ENCODE data around the gene ZNF625.

GRCh38 chr19:12159773-12160414 lies 3.4 kb upstream of the ZNF625 start:
- TF ChIP-seq CTCF (IDR thresholded peaks at IDR 0.05) (no peak), POLR2AphosphoS5 (IDR thresholded peaks at IDR 0.05) (no peak), POLR2A (IDR thresholded peaks at IDR 0.05) (no peak)
